ENCODE measurements around the gene KRTAP12-1.
"Not testable (repeated sequence)": the region's sequence is repeated elsewhere in the genome, so short reads cannot be mapped to it uniquely, and the experiment has no call there.

DNA sequence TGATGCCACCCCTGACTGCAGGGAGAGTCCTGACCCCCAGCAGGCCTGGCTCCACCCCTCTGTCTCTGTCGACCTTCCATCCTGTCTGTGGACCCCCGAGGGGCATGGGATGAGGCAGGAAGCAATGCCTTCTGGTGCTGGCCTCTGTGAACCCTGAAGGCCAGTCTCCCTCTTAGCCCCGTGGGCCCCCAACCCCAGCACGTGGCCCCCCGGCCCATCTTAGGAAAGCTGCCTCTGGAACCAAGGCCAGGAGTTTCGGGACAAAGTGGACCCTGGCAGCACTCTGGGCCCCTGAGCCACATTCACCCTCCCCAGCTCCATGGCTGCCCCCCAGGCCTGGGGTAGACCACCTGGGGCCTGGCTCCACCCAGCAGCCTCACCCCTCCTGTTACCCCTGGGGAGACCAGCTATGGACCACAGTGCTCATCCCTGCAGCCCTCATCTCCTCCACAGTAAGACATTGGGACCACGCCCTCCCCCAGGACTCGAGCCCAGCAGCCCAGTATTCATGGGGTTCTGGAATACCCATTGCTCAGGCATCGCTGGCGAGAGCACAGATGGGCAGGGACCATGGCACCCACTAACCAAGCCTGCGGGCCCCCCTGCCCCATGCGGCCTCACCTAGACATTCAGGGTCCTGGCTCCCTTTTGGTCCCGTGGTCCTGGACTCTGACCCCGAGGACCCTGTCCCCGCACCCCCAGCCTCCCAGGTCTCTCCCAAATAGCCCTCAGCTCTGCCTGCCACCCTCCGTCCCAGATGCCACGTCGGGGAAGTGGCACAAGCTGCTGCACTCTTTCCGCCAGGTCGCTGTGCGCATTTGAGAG lies 43.2 kb downstream of the KRTAP12-1 start:
- not testable (repeated sequence) for TF ChIP-seq CTCF, POLR2A (IDR thresholded peaks at IDR 0.05)

Measured in heart left ventricle (tissue), 13 donors.